GM10248 (cell line): Measurements from ENCODE around the gene NR1H3.

ENCODE experiments used
- CTCF ChIA-PET: fragments of 300-600 bp; sonication (Branson Sonifier 250); formaldehyde crosslinking; extraction: SDS; loops from one replicate; lab custom pipeline; 2021; ENCODE audit warnings: antibody characterized with exemption; lab: Yijun Ruan, JAX
- POLR2A ChIA-PET: fragments of 350-650 bp; sonication (Branson Sonifier 250); formaldehyde crosslinking; extraction: SDS; loops from one replicate; lab custom pipeline; 2020; ENCODE audit warnings: antibody characterized with exemption; lab: Yijun Ruan, JAX
- DNase-seq: peaks from one replicate; pipeline ENCODE4 v3.0.0; 2012; ENCODE audit errors: extremely low spot score
- CTCF ChIP-seq: IDR thresholded peaks from 2 replicates; pipeline ENCODE4 v1.5.1; 2012; ENCODE audit warnings: mild to moderate bottlenecking, low read depth; ENCODE audit errors: extremely low read depth, missing control alignments, control extremely low read depth

The NR1H3 gene

GRCh38 chr11:47256374-47256773 is 1.4 kb upstream of the NR1H3 start:
- CTCF ChIA-PET, result interaction anchor here (4.7 kb wide), 1 partner anchor 76 kb away, joined by 66 read pairs; no protein-coding TSS in a partner anchor
- POLR2A ChIA-PET, result no interaction called here
- no peak for DNase-seq
- no peak for TF ChIP-seq CTCF

GRCh38 chr11:47257177-47257516 is 649 bp upstream of the NR1H3 start:
- ChIA-PET POLR2A (no interaction called here), CTCF (interaction anchor here (1.4 to 4.8 kb wide), 6 partner anchors 8 to 197 kb away, joined by 5 to 66 read pairs (median 28); partner anchors contain the start of gene ACP2)
- no peak for DNase-seq
- TF ChIP-seq CTCF, result no peak

- DNase-seq, result no peak
- ChIA-PET CTCF (interaction anchor here (0.9 to 4.8 kb wide), 17 partner anchors 9 to 366 kb away, joined by 3 to 66 read pairs (median 9); partner anchors contain the start of genes ACP2, DDB2 and PACSIN3), POLR2A (interaction anchor here (0.9 kb wide), 1 partner anchor 153 kb away, joined by 3 read pairs; no protein-coding TSS in a partner anchor)
- TF ChIP-seq CTCF, result no peak
Observed at GRCh38 chr11:47258317-47258902, 614 bp downstream of the NR1H3 start.

- DNase-seq, result peak; percentile 72
Observed at GRCh38 chr11:47259232-47259977, 1.6 kb downstream of the NR1H3 start.

GRCh38 chr11:47260366-47260765 is 2.6 kb downstream of the NR1H3 start:
- POLR2A ChIA-PET, result no interaction called here
- TF ChIP-seq CTCF, result no peak

More at GRCh38 chr11:47259232-47259977, 1.6 kb downstream of the NR1H3 start:
- POLR2A ChIA-PET, result interaction anchor here (0.6 kb wide), 1 partner anchor 257 kb away, joined by 4 read pairs; no protein-coding TSS in a partner anchor
- peak; percentile 59 for TF ChIP-seq CTCF
- CTCF ChIA-PET, result interaction anchor here (0.6 to 4.8 kb wide), 36 partner anchors 8 to 367 kb away, joined by 3 to 66 read pairs (median 4); partner anchors contain the start of genes ACP2, DDB2 and PACSIN3

GRCh38 chr11:47261291-47261800 is 3.5 kb downstream of the NR1H3 start:
- TF ChIP-seq CTCF, result no peak
- ChIA-PET CTCF (interaction anchor here (2.4 to 4.8 kb wide), 5 partner anchors 12 to 151 kb away, joined by 14 to 66 read pairs (median 32); partner anchors contain the start of gene ACP2), POLR2A (no interaction called here)
- no peak for DNase-seq

More at GRCh38 chr11:47260366-47260765, 2.6 kb downstream of the NR1H3 start:
- CTCF ChIA-PET, result interaction anchor here (1.0 to 4.8 kb wide), 20 partner anchors 7 to 196 kb away, joined by 3 to 66 read pairs (median 10); partner anchors contain the start of genes ACP2, DDB2, PACSIN3 and PSMC3
- DNase-seq, result no peak
